ENCODE results near the gene PATZ1. TPM values are rescaled to one million over a fixed set of nuclear protein-coding genes. Genes with fewer than 3 reads are reported as not detected.

Gene PATZ1
- total and polyA plus RNA-seq, 2 experiments from 2014 or later: 23.2 to 56.8 TPM

DNA sequence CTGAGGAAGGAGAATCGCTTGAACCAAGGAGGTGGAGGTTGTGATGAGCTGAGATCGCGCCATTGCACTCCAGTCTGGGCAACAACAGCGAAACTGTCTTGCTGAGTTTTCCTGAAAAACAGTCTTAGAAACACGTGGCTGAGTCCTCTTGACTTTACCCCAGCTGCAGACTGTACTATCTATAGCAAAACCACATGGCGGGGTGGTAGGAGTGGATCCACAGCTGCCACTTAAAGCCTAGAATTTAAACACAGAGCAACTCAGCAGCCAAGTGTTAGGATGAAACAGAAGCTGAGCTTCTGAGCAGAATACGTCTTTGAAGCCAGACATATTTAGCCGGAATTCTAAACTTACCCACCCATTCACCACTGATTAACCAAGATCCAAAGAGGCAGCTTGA is 14.1 kb downstream of the PATZ1 start:
- Mint-ChIP-seq H3K36me3 (ENCODE audit: low read depth) (peaks cover 95% of the 10 kb centered on the region), H3K27ac (no peak overlapping the region), H3K27me3 (ENCODE audit: insufficient read depth, low read depth, poor library complexity) (peaks cover 6% of the 10 kb centered on the region), H3K4me1 (peaks cover 6% of the 10 kb centered on the region; the same call in 2 of the 3 replicates), H3K9me3 (no peaks in the 10 kb centered on the region), H3K4me3 (no peak overlapping the region)
- no peak for DNase-seq (ENCODE audit: low spot score)
- Histone ChIP-seq H3F3A (replicated peaks; ENCODE audit: low read depth) (no peaks in the 10 kb centered on the region), H3K4me2 (no peak overlapping the region), H3K27me3 (ENCODE audit: insufficient read depth) (no peaks in the 10 kb centered on the region), H4K20me1 (replicated peaks; ENCODE audit: insufficient read depth) (peaks cover 33% of the 10 kb centered on the region), H3K4me3 (no peak overlapping the region), H3K4me1 (ENCODE audit: insufficient read depth) (no peaks in the 10 kb centered on the region), H3K36me3 (ENCODE audit: insufficient read depth) (peaks cover 41% of the 10 kb centered on the region), H3K27ac (ENCODE audit: low read depth) (no peak overlapping the region), H3K9me2 (ENCODE audit: insufficient read depth) (no peaks in the 10 kb centered on the region), H2AFZ (no peak overlapping the region), H3K79me2 (replicated peaks; ENCODE audit: insufficient read depth) (peaks cover 32% of the 10 kb centered on the region)
- TF ChIP-seq, protein P1, sequence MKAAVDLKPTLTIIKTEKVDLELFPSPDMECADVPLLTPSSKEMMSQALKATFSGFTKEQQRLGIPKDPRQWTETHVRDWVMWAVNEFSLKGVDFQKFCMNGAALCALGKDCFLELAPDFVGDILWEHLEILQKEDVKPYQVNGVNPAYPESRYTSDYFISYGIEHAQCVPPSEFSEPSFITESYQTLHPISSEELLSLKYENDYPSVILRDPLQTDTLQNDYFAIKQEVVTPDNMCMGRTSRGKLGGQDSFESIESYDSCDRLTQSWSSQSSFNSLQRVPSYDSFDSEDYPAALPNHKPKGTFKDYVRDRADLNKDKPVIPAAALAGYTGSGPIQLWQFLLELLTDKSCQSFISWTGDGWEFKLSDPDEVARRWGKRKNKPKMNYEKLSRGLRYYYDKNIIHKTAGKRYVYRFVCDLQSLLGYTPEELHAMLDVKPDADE (IDR thresholded peaks at IDR 0.05): no peak
- no peak for TF ChIP-seq ZNF114 (CRISPR knock-in tag; IDR thresholded peaks at IDR 0.05)
- TF ChIP-seq EZH2phosphoT487 (IDR thresholded peaks at IDR 0.05; ENCODE audit: unreplicated experiment): no peak
- TF ChIP-seq, protein P2, sequence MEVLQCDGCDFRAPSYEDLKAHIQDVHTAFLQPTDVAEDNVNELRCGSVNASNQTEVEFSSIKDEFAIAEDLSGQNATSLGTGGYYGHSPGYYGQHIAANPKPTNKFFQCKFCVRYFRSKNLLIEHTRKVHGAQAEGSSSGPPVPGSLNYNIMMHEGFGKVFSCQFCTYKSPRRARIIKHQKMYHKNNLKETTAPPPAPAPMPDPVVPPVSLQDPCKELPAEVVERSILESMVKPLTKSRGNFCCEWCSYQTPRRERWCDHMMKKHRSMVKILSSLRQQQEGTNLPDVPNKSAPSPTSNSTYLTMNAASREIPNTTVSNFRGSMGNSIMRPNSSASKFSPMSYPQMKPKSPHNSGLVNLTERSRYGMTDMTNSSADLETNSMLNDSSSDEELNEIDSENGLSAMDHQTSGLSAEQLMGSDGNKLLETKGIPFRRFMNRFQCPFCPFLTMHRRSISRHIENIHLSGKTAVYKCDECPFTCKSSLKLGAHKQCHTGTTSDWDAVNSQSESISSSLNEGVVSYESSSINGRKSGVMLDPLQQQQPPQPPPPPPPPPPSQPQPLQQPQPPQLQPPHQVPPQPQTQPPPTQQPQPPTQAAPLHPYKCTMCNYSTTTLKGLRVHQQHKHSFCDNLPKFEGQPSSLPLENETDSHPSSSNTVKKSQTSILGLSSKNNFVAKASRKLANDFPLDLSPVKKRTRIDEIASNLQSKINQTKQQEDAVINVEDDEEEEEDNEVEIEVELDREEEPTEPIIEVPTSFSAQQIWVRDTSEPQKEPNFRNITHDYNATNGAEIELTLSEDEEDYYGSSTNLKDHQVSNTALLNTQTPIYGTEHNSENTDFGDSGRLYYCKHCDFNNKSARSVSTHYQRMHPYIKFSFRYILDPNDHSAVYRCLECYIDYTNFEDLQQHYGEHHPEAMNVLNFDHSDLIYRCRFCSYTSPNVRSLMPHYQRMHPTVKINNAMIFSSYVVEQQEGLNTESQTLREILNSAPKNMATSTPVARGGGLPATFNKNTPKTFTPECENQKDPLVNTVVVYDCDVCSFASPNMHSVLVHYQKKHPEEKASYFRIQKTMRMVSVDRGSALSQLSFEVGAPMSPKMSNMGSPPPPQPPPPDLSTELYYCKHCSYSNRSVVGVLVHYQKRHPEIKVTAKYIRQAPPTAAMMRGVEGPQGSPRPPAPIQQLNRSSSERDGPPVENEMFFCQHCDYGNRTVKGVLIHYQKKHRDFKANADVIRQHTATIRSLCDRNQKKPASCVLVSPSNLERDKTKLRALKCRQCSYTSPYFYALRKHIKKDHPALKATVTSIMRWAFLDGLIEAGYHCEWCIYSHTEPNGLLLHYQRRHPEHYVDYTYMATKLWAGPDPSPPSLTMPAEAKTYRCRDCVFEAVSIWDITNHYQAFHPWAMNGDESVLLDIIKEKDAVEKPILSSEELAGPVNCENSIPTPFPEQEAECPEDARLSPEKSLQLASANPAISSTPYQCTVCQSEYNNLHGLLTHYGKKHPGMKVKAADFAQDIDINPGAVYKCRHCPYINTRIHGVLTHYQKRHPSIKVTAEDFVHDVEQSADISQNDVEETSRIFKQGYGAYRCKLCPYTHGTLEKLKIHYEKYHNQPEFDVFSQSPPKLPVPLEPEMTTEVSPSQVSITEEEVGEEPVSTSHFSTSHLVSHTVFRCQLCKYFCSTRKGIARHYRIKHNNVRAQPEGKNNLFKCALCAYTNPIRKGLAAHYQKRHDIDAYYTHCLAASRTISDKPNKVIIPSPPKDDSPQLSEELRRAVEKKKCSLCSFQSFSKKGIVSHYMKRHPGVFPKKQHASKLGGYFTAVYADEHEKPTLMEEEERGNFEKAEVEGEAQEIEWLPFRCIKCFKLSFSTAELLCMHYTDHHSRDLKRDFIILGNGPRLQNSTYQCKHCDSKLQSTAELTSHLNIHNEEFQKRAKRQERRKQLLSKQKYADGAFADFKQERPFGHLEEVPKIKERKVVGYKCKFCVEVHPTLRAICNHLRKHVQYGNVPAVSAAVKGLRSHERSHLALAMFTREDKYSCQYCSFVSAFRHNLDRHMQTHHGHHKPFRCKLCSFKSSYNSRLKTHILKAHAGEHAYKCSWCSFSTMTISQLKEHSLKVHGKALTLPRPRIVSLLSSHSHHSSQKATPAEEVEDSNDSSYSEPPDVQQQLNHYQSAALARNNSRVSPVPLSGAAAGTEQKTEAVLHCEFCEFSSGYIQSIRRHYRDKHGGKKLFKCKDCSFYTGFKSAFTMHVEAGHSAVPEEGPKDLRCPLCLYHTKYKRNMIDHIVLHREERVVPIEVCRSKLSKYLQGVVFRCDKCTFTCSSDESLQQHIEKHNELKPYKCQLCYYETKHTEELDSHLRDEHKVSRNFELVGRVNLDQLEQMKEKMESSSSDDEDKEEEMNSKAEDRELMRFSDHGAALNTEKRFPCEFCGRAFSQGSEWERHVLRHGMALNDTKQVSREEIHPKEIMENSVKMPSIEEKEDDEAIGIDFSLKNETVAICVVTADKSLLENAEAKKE (CRISPR knock-in tag; IDR thresholded peaks at IDR 0.05): no peak
- TF ChIP-seq CREB1 (CRISPR knock-in tag; IDR thresholded peaks at IDR 0.05; ENCODE audit: low read depth): no peak
- ATAC-seq: no peak

Measured in GM23338 (cell line).